DOHH2 (cell line): ENCODE data around the gene TFF3.

ENCODE experiments used
- H3F3A ChIP-seq: fragments of 200-600 bp; sonication (generic), shearing (Covaris generic); 2 replicates; pipeline ENCODE4 v1.6.0; 2016; ENCODE audit warnings: antibody characterized with exemption, mild to moderate bottlenecking; ENCODE audit not compliant: control insufficient read depth, insufficient read depth
- H3K27ac ChIP-seq: fragments of 200-600 bp; sonication (generic); 2 replicates; pipeline ENCODE4 v1.5.1; 2014; ENCODE audit warnings: low read depth, mild to moderate bottlenecking, low read length, moderate library complexity
- H3K27me3 ChIP-seq: fragments of 200-600 bp; sonication (generic); 2 replicates; pipeline ENCODE4 v1.6.1; 2014; ENCODE audit warnings: mild to moderate bottlenecking, low read length, mixed read lengths; ENCODE audit not compliant: control insufficient read depth
- H3K36me3 ChIP-seq: fragments of 200-600 bp; sonication (generic); 2 replicates; pipeline ENCODE4 v1.6.1; 2014; ENCODE audit warnings: mild to moderate bottlenecking, low read length, moderate library complexity, mixed read lengths; ENCODE audit not compliant: control insufficient read depth
- H3K4me1 ChIP-seq: fragments of 200-600 bp; sonication (generic); 2 replicates; pipeline ENCODE4 v1.6.1; 2014; ENCODE audit warnings: mild to moderate bottlenecking, low read length, mixed read lengths; ENCODE audit not compliant: control insufficient read depth
- H3K4me2 ChIP-seq: fragments of 200-600 bp; sonication (generic); 2 replicates; pipeline ENCODE4 v1.6.0; 2014; ENCODE audit warnings: mild to moderate bottlenecking, low read length, moderate library complexity
- H3K4me3 ChIP-seq: fragments of 200-600 bp; sonication (generic); 2 replicates; pipeline ENCODE4 v1.5.1; 2014; ENCODE audit warnings: mild to moderate bottlenecking, low read length, mixed read lengths
- H3K79me2 ChIP-seq: fragments of 200-600 bp; sonication (generic); 2 replicates; pipeline ENCODE4 v1.6.1; 2014; ENCODE audit warnings: mild to moderate bottlenecking, low read length, mixed read lengths; ENCODE audit not compliant: control insufficient read depth
- H3K9me2 ChIP-seq: fragments of 200-600 bp; sonication (generic); replicated peaks from 2 replicates; pipeline ENCODE4 v1.6.1; 2014; ENCODE audit warnings: mild to moderate bottlenecking, low read length, mixed read lengths; ENCODE audit not compliant: control insufficient read depth
- H3K9me3 ChIP-seq: fragments of 200-600 bp; sonication (generic); 2 replicates; pipeline ENCODE4 v1.6.1; 2014; ENCODE audit warnings: antibody characterized with exemption, low read length, mixed read lengths; ENCODE audit not compliant: control insufficient read depth, insufficient read depth
- H4K20me1 ChIP-seq: fragments of 200-600 bp; sonication (generic); 2 replicates; pipeline ENCODE4 v1.6.0; 2014; ENCODE audit warnings: low read depth, mild to moderate bottlenecking, antibody characterized with exemption, low read length, moderate library complexity; ENCODE audit not compliant: control insufficient read depth, insufficient read depth
- EZH2phosphoT487 ChIP-seq: fragments of 200-600 bp; sonication (generic); IDR thresholded peaks from 2 replicates; pipeline ENCODE4 v1.6.1; 2017; ENCODE audit warnings: borderline replicate concordance, mild to moderate bottlenecking, antibody characterized with exemption, low read length, moderate library complexity, mixed read lengths
- TF ChIP-seq, protein P1 (sequence below): fragments of 200-600 bp; sonication (generic); IDR thresholded peaks from one replicate; pipeline ENCODE4 v1.5.1; 2014; ENCODE audit warnings: antibody characterized with exemption, mild to moderate bottlenecking, low read depth, low read length; ENCODE audit not compliant: poor library complexity, severe bottlenecking

Gene TFF3

GRCh38 chr21:42307106-42307505 lies 8.1 kb downstream of the TFF3 start:
- no peaks in the 10 kb centered on the region for H4K20me1 ChIP-seq
- no peak overlapping the region for H3K27ac ChIP-seq
- no peaks in the 10 kb centered on the region for H3K4me1 ChIP-seq
- H3K36me3 ChIP-seq, result no peaks in the 10 kb centered on the region
- H3K9me3 ChIP-seq, result no peaks in the 10 kb centered on the region
- no peaks in the 10 kb centered on the region for H3K9me2 ChIP-seq
- H3K79me2 ChIP-seq, result no peaks in the 10 kb centered on the region
- peaks cover 13% of the 10 kb centered on the region for H3K27me3 ChIP-seq
- no peaks in the 10 kb centered on the region for H3F3A ChIP-seq
- H3K4me3 ChIP-seq, result no peak overlapping the region
- no peak overlapping the region for H3K4me2 ChIP-seq
- TF ChIP-seq EZH2phosphoT487, result no peak
- TF ChIP-seq, protein P1, sequence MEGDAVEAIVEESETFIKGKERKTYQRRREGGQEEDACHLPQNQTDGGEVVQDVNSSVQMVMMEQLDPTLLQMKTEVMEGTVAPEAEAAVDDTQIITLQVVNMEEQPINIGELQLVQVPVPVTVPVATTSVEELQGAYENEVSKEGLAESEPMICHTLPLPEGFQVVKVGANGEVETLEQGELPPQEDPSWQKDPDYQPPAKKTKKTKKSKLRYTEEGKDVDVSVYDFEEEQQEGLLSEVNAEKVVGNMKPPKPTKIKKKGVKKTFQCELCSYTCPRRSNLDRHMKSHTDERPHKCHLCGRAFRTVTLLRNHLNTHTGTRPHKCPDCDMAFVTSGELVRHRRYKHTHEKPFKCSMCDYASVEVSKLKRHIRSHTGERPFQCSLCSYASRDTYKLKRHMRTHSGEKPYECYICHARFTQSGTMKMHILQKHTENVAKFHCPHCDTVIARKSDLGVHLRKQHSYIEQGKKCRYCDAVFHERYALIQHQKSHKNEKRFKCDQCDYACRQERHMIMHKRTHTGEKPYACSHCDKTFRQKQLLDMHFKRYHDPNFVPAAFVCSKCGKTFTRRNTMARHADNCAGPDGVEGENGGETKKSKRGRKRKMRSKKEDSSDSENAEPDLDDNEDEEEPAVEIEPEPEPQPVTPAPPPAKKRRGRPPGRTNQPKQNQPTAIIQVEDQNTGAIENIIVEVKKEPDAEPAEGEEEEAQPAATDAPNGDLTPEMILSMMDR, result no peak

DNA sequence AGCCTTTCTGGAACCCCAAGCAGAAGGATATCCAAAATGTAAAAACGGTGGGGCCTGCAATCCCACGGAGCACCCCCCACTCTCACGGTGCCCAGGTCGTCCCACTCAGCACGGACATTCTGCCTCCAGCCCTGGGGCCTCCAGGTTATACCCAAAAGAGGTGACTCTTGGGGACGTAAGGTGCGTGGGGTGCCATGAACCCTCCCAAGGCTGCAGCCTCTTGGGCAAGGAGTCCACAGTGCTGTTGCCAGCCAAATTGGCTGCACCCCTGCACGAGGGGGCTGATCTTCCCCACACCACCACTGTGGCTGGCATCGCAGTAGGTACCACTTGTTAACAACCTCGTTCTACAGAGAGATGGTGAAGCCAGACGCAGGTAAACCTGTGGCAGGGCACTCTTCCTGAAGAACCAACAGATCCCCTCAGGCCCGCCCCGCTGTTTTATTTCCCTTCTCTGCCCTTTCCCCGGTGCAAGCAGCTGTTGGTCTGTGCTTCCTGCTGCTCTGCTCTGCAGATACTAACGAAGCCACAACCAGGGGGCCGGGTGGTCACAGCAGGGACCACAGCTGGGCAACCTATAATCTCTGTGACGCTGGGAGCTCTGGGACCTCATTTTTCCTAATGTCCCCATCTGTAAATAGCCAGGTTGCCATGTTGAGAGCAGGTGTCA lies 8.7 kb downstream of the TFF3 start:
- no peak overlapping the region for H3K4me3 ChIP-seq

GRCh38 chr21:42305707-42306147 lies 9.5 kb downstream of the TFF3 start:
- H3K4me3 ChIP-seq, result no peak overlapping the region
- H3F3A ChIP-seq, result no peaks in the 10 kb centered on the region
- no peaks in the 10 kb centered on the region for H3K79me2 ChIP-seq
- H3K4me1 ChIP-seq, result no peaks in the 10 kb centered on the region
- TF ChIP-seq, protein P1, result no peak
- TF ChIP-seq EZH2phosphoT487, result no peak
- no peaks in the 10 kb centered on the region for H3K36me3 ChIP-seq
- H3K27me3 ChIP-seq, result peaks cover 13% of the 10 kb centered on the region
- no peaks in the 10 kb centered on the region for H3K9me3 ChIP-seq
- no peak overlapping the region for H3K27ac ChIP-seq
- H3K4me2 ChIP-seq, result no peak overlapping the region
- no peaks in the 10 kb centered on the region for H4K20me1 ChIP-seq
- H3K9me2 ChIP-seq, result no peaks in the 10 kb centered on the region

More for the DNA sequence above, 8.7 kb downstream of the TFF3 start:
- Histone ChIP-seq H3F3A (no peaks in the 10 kb centered on the region), H4K20me1 (no peaks in the 10 kb centered on the region), H3K36me3 (no peaks in the 10 kb centered on the region), H3K9me2 (no peaks in the 10 kb centered on the region), H3K9me3 (no peaks in the 10 kb centered on the region), H3K79me2 (no peaks in the 10 kb centered on the region), H3K27ac (no peak overlapping the region), H3K4me1 (no peaks in the 10 kb centered on the region), H3K4me2 (no peak overlapping the region), H3K27me3 (peaks cover 13% of the 10 kb centered on the region)
- TF ChIP-seq, protein P1, result no peak
- TF ChIP-seq EZH2phosphoT487, result no peak
